K562 (cell line): Measurements from ENCODE around the gene TMEM107. TPM values are rescaled to one million over a fixed set of nuclear protein-coding genes. Genes with fewer than 3 reads are reported as not detected.

Experiments used
- CCNT2 ChIP-seq: IDR thresholded peaks from 2 replicates; pipeline ENCODE4 v1.6.1; 2011; ENCODE audit warnings: borderline replicate concordance, low read depth, mild to moderate bottlenecking, moderate library complexity, mixed read lengths, low read length; ENCODE audit not compliant: insufficient read length; ENCODE audit errors: extremely low read depth
- CEBPB ChIP-seq: fragments of 450-650 bp; IDR thresholded peaks from 2 replicates; pipeline ENCODE4 v1.6.1; 2016; ENCODE audit warnings: missing genetic modification characterization, missing compliant biosample characterization
- ELF2 ChIP-seq: fragments of 250-450 bp; sonication (Bioruptor Pico); IDR thresholded peaks from 2 replicates; pipeline ENCODE4 v1.5.0; 2021; ENCODE audit warnings: mild to moderate bottlenecking
- EP400 ChIP-seq: fragments of 450-650 bp; IDR thresholded peaks from 2 replicates; pipeline ENCODE4 v1.6.1; 2017; ENCODE audit warnings: antibody characterized with exemption, mild to moderate bottlenecking, moderate library complexity
- FOXK1 ChIP-seq: sonication (generic); formaldehyde crosslinking; IDR thresholded peaks from 2 replicates; pipeline ENCODE4 v1.8.0; 2022; ENCODE audit warnings: missing genetic modification reagents, mild to moderate bottlenecking, borderline replicate concordance
- HDGF ChIP-seq: fragments of 450-650 bp; IDR thresholded peaks from 2 replicates; pipeline ENCODE4 v1.6.1; 2016
- HNRNPL ChIP-seq: fragments of 200-400 bp; formaldehyde crosslinking; IDR thresholded peaks from 2 replicates; pipeline ENCODE4 v1.6.1; 2017; ENCODE audit warnings: low read depth, mild to moderate bottlenecking, low read length
- JUND ChIP-seq, 2 experiments: IDR thresholded peaks; 2 replicates in 1 of 2; 3 replicates in 1 of 2; pipeline ENCODE4 v1.6.1; 2011; ENCODE audit warnings: borderline replicate concordance in 2 of 2, low read depth in 2 of 2, low read length in 2 of 2, improper control_type of control experiment in 1 of 2, missing biosample characterization in 1 of 2, missing genetic modification characterization in 1 of 2, missing genetic modification reagents in 1 of 2
- NR4A1 ChIP-seq, 2 experiments: fragments of 250-450 bp in 1 of 2; fragments of 450-650 bp in 1 of 2; sonication (Bioruptor Pico) in 1 of 2; IDR thresholded peaks; 2 replicates each; pipeline versions ENCODE4 v1.4.0 to v1.6.1; 2016 to 2020; ENCODE audit warnings: mild to moderate bottlenecking in 2 of 2, missing compliant biosample characterization in 1 of 2, missing genetic modification characterization in 1 of 2, moderate library complexity in 1 of 2
- PML ChIP-seq: IDR thresholded peaks from 2 replicates; pipeline ENCODE4 v1.6.1; 2012; ENCODE audit warnings: low read length, inconsistent platforms
- POLR2G ChIP-seq: fragments of 200-400 bp; formaldehyde crosslinking; IDR thresholded peaks from 2 replicates; pipeline ENCODE4 v1.6.1; 2017; ENCODE audit warnings: low read depth, mild to moderate bottlenecking, antibody characterized with exemption, low read length, moderate library complexity
- PYGO2 ChIP-seq: fragments of 450-650 bp; IDR thresholded peaks from 2 replicates; pipeline ENCODE4 v1.6.1; 2016; ENCODE audit warnings: mild to moderate bottlenecking, missing genetic modification characterization, moderate library complexity, missing compliant biosample characterization
- TGIF2 ChIP-seq: sonication (generic); formaldehyde crosslinking; IDR thresholded peaks from 2 replicates; pipeline ENCODE4 v1.8.1; 2022; ENCODE audit warnings: mild to moderate bottlenecking, missing genetic modification reagents, moderate library complexity
- ZFX ChIP-seq: sonication (generic); formaldehyde crosslinking; IDR thresholded peaks from 2 replicates; pipeline ENCODE4 v1.8.0; 2022; ENCODE audit warnings: mild to moderate bottlenecking, missing genetic modification reagents, moderate library complexity
- polyA plus RNA-seq, 8 experiments: library from polyadenylated mRNA; depleted of rRNA in 4 of 8; stranded (reverse) in 5 of 8; unstranded in 3 of 8; fragments of >200 nt; fragmentation: Nextera tagmentation in 2 of 8; fragmentation: Illumina TruSeq in 1 of 8; extraction: Ambion mirVana in 2 of 8; extraction: Trizol in 1 of 8; gene quantifications; 2 replicates each; pipeline versions ENCODE4 v1.2.1 to v1.2.3, GENCODE V29; 2011 to 2014; ENCODE audit warnings: inconsistent platforms in 1 of 8, missing spikeins in 1 of 8
- total RNA-seq, 7 experiments: library from RNA; depleted of rRNA in 6 of 7; stranded (reverse); fragments of >200 nt in 6 of 7; fragmentation: Illumina TruSeq in 2 of 7; extraction: Trizol in 2 of 7; gene quantifications; 2 replicates each; pipeline versions ENCODE4 v1.2.1 to v1.2.3, GENCODE V29; 2011 to 2021; ENCODE audit warnings: low replicate concordance in 1 of 7
- TF ChIP-seq, protein P1 (sequence below): sonication (generic); formaldehyde crosslinking; IDR thresholded peaks from 2 replicates; pipeline ENCODE4 v1.8.0; 2022; ENCODE audit warnings: mild to moderate bottlenecking, missing genetic modification reagents, borderline replicate concordance
- TF ChIP-seq, protein P2 (sequence below): fragments of 250-450 bp; sonication (Bioruptor Pico); IDR thresholded peaks from 2 replicates; pipeline ENCODE4 v1.8.0; 2021; ENCODE audit warnings: borderline replicate concordance, mild to moderate bottlenecking, moderate library complexity; ENCODE audit not compliant: poor library complexity, severe bottlenecking
- TF ChIP-seq, protein P3 (sequence below): fragments of 250-450 bp; sonication (Bioruptor Pico); IDR thresholded peaks from 2 replicates; pipeline ENCODE4 v1.9.0; 2021; ENCODE audit warnings: mild to moderate bottlenecking, inconsistent platforms

Gene TMEM107
- total and polyA plus RNA-seq, 9 of the 15 experiments (the other 6 are each of a cell fraction or from before 2014, with no cell fraction given) = 7.1 to 26.2 (median 16.9) TPM

DNA sequence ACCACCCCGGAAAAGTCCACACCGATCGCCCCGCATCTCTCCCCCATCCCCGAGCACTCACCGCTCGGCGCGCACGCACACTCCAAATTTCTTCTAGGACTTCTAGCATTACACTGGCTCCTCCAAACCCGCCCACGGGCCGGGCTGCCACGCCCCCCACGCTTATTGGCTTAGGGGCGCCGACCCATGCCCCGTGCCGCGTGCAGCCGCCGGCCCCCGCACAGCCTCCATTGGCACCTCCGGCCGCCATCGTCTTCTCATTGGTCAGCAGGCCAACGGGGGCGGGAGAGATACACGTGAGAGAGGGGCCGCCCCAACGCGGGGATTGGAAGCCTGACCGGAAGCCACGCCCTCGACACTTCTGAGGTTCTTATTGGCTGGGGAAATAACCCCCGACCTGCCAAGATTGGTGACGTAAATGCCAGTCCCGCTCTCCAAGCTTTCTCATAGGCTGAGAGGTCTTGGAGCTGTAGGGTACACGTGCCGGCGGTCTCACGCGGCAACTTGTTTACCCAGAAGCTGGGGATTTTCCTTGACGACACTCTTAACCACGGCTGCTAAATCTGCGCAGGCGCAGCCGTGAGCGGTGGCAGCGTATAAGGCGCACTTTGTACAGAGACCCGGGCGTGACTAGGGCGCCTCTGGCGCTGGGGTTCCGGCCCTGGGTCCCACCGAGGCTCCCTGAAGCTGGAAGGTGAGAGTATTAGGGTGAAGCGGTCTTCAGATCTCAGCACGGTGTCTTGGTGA, 19.8 kb downstream of the TMEM107 start (continued):
- TF ChIP-seq, protein P1, sequence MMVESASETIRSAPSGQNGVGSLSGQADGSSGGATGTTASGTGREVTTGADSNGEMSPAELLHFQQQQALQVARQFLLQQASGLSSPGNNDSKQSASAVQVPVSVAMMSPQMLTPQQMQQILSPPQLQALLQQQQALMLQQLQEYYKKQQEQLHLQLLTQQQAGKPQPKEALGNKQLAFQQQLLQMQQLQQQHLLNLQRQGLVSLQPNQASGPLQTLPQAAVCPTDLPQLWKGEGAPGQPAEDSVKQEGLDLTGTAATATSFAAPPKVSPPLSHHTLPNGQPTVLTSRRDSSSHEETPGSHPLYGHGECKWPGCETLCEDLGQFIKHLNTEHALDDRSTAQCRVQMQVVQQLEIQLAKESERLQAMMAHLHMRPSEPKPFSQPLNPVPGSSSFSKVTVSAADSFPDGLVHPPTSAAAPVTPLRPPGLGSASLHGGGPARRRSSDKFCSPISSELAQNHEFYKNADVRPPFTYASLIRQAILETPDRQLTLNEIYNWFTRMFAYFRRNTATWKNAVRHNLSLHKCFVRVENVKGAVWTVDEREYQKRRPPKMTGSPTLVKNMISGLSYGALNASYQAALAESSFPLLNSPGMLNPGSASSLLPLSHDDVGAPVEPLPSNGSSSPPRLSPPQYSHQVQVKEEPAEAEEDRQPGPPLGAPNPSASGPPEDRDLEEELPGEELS (CRISPR knock-in tag) = peak; percentile 69; the same call in 1 of the 2 replicates
- no peak for TF ChIP-seq HNRNPL
- TF ChIP-seq, protein P2, sequence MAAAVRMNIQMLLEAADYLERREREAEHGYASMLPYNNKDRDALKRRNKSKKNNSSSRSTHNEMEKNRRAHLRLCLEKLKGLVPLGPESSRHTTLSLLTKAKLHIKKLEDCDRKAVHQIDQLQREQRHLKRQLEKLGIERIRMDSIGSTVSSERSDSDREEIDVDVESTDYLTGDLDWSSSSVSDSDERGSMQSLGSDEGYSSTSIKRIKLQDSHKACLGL (CRISPR knock-in tag) = no peak
- TF ChIP-seq HDGF = no peak
- peak; percentile 82 for TF ChIP-seq POLR2G
- peak; percentile 67 for TF ChIP-seq ZFX (CRISPR knock-in tag)
- TF ChIP-seq, protein P3, sequence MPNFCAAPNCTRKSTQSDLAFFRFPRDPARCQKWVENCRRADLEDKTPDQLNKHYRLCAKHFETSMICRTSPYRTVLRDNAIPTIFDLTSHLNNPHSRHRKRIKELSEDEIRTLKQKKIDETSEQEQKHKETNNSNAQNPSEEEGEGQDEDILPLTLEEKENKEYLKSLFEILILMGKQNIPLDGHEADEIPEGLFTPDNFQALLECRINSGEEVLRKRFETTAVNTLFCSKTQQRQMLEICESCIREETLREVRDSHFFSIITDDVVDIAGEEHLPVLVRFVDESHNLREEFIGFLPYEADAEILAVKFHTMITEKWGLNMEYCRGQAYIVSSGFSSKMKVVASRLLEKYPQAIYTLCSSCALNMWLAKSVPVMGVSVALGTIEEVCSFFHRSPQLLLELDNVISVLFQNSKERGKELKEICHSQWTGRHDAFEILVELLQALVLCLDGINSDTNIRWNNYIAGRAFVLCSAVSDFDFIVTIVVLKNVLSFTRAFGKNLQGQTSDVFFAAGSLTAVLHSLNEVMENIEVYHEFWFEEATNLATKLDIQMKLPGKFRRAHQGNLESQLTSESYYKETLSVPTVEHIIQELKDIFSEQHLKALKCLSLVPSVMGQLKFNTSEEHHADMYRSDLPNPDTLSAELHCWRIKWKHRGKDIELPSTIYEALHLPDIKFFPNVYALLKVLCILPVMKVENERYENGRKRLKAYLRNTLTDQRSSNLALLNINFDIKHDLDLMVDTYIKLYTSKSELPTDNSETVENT (CRISPR knock-in tag) = peak; percentile 20; the same call in 1 of the 2 replicates
- peak; percentile 58 for TF ChIP-seq EP400
- TF ChIP-seq TGIF2 (CRISPR knock-in tag) = no peak
- TF ChIP-seq PML = peak; percentile 53; the same call in 1 of the 2 replicates
- no peak for TF ChIP-seq PYGO2
- peak; percentile 84; the same call in 1 of the 2 replicates for TF ChIP-seq FOXK1
- no peak for TF ChIP-seq CEBPB (tag)
- peak; percentile 5; the same call in 1 of the 2 replicates for TF ChIP-seq JUND (IDR thresholded peaks at IDR 0.05; ENCODE audit: borderline replicate concordance, low read depth, low read length)
- 0 out of 3 replicates have a peak, but pooled peaks have one; percentile 15 for TF ChIP-seq JUND (tag; IDR thresholded peaks at IDR 0.05; ENCODE audit: borderline replicate concordance, low read depth, low read length)
- peak; percentile 85 for TF ChIP-seq CCNT2
- no peak for TF ChIP-seq ELF2 (CRISPR knock-in tag)
- TF ChIP-seq NR4A1 (CRISPR knock-in tag; IDR thresholded peaks at IDR 0.05) = no peak
- no peak for TF ChIP-seq NR4A1 (tag; IDR thresholded peaks at IDR 0.05)
